ENCODE data around the gene GNG3.
A peak's percentile ranks its signal among the peaks of the same experiment; 100 is the strongest.
"Not testable (repeated sequence)": the region's sequence is repeated elsewhere in the genome, so short reads cannot be mapped to it uniquely, and the experiment has no call there.

GNG3 gene

GRCh38 chr11:62693624-62694023 lies 13.9 kb upstream of the GNG3 start:
- H3K4me3 ChIP-seq (ENCODE audit: low read length); H3K4me1 ChIP-seq (ENCODE audit: control insufficient read depth, low read depth, low read length); H3K9me3 ChIP-seq (ENCODE audit: control insufficient read depth, low read depth, low read length); H3K27ac ChIP-seq (ENCODE audit: low read length); H3K27me3 ChIP-seq (ENCODE audit: control insufficient read depth, insufficient read depth, low read length); H3K9ac ChIP-seq (ENCODE audit: low read length): not testable (repeated sequence)
- peaks cover 28% of the 10 kb centered on the region for H3K36me3 ChIP-seq (ENCODE audit: control insufficient read depth, low read depth, low read length)

DNA sequence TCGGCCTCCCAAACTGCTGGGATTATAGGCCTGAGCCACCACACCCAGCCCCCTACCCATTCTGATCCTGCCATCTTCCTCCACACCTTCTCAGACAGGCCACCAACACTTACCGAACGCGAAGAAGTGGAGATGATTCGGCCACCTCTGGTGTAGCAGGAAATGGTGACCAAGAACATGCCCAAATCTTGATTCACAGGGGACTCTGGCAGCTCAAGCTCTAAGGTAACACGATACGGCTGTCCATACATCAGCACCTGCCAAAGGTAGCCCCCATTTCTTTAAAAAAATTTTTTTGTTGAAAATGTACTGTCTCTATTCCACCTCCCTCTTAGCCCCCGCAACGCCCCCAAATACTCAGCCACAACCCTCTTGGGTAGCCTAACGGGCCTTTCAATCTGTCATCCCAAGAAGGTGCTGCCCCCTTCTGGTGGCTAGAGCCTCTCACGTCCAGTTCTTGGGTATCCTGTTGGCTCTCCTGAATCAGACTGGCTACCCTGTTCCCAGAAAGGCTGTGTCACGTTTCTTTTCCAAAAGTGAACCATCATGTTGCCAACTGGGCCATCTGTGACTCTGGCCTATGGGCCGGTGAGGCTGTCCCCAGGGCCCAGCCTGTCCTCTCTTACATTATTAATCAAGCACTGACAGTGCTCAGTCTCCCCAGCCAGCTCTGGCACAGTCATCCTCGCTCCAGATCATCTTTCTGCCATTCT lies 12.9 kb upstream of the GNG3 start:
- Histone ChIP-seq H3K27me3 (ENCODE audit: control insufficient read depth, insufficient read depth, low read length) (no peaks in the 10 kb centered on the region), H3K27ac (ENCODE audit: low read length) (no peak overlapping the region), H3K9me3 (ENCODE audit: control insufficient read depth, low read depth, low read length) (no peaks in the 10 kb centered on the region), H3K4me1 (ENCODE audit: control insufficient read depth, low read depth, low read length) (no peaks in the 10 kb centered on the region), H3K9ac (ENCODE audit: low read length) (no peak overlapping the region), H3K4me3 (ENCODE audit: low read length) (no peak overlapping the region), H3K36me3 (ENCODE audit: control insufficient read depth, low read depth, low read length) (peaks cover 28% of the 10 kb centered on the region)

DNA sequence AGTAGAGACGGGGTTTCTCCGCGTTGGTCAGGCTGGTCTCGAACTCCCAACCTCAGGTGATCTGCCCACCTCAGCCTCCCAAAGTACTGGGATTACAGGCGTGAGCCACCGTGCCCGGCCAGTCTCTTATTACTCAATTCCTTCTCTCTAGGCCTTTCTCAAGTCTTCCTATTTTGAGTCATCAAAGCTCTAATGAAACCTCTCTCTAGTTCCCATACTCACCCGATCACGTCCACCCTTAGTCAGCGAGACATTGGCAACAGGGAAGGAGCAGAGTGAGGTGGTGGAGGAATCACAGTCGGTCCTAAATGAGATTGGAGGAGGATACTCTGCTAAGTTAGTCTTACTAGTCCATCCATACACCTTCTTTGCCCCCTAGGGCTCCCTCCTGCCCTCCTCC lies 5.2 kb upstream of the GNG3 start:
- H3K9ac ChIP-seq (ENCODE audit: low read length) = no peak overlapping the region
- no peaks in the 10 kb centered on the region for H3K27me3 ChIP-seq (ENCODE audit: control insufficient read depth, insufficient read depth, low read length)
- no peak overlapping the region for H3K27ac ChIP-seq (ENCODE audit: low read length)
- peaks cover 6% of the 10 kb centered on the region for H3K4me1 ChIP-seq (ENCODE audit: control insufficient read depth, low read depth, low read length)
- peaks cover 8% of the 10 kb centered on the region for H3K36me3 ChIP-seq (ENCODE audit: control insufficient read depth, low read depth, low read length)
- no peaks in the 10 kb centered on the region for H3K9me3 ChIP-seq (ENCODE audit: control insufficient read depth, low read depth, low read length)
- no peak overlapping the region for H3K4me3 ChIP-seq (ENCODE audit: low read length)

GRCh38 chr11:62703921-62704320 lies 3.6 kb upstream of the GNG3 start:
- H3K36me3 ChIP-seq (ENCODE audit: control insufficient read depth, low read depth, low read length); H3K27me3 ChIP-seq (ENCODE audit: control insufficient read depth, insufficient read depth, low read length); H3K9me3 ChIP-seq (ENCODE audit: control insufficient read depth, low read depth, low read length); H3K9ac ChIP-seq (ENCODE audit: low read length); H3K27ac ChIP-seq (ENCODE audit: low read length); H3K4me3 ChIP-seq (ENCODE audit: low read length): not testable (repeated sequence)
- H3K4me1 ChIP-seq (ENCODE audit: control insufficient read depth, low read depth, low read length) = peaks cover 17% of the 10 kb centered on the region

GRCh38 chr11:62705413-62705812 lies 2.1 kb upstream of the GNG3 start:
- Histone ChIP-seq H3K27ac (ENCODE audit: low read length) (peak overlapping the region; percentile 66), H3K4me3 (ENCODE audit: low read length) (peak overlapping the region; percentile 87), H3K36me3 (ENCODE audit: control insufficient read depth, low read depth, low read length) (peaks cover 6% of the 10 kb centered on the region), H3K27me3 (ENCODE audit: control insufficient read depth, insufficient read depth, low read length) (no peaks in the 10 kb centered on the region), H3K4me1 (ENCODE audit: control insufficient read depth, low read depth, low read length) (peaks cover 23% of the 10 kb centered on the region), H3K9me3 (ENCODE audit: control insufficient read depth, low read depth, low read length) (no peaks in the 10 kb centered on the region), H3K9ac (ENCODE audit: low read length) (peak overlapping the region; percentile 78)

GRCh38 chr11:62705880-62706849 lies 1.3 kb upstream of the GNG3 start:
- H3K27me3 ChIP-seq (ENCODE audit: control insufficient read depth, insufficient read depth, low read length) = no peaks in the 10 kb centered on the region
- peak overlapping the region; percentile 66 for H3K27ac ChIP-seq (ENCODE audit: low read length)
- H3K4me3 ChIP-seq (ENCODE audit: low read length) = peak overlapping the region; percentile 87
- H3K4me1 ChIP-seq (ENCODE audit: control insufficient read depth, low read depth, low read length) = peaks cover 26% of the 10 kb centered on the region
- H3K36me3 ChIP-seq (ENCODE audit: control insufficient read depth, low read depth, low read length) = peaks cover 6% of the 10 kb centered on the region
- peak overlapping the region; percentile 78 for H3K9ac ChIP-seq (ENCODE audit: low read length)
- H3K9me3 ChIP-seq (ENCODE audit: control insufficient read depth, low read depth, low read length) = no peaks in the 10 kb centered on the region

GRCh38 chr11:62706850-62707247 lies 627 bp upstream of the GNG3 start:
- Histone ChIP-seq H3K4me3 (ENCODE audit: low read length) (peak overlapping the region; percentile 87), H3K27ac (ENCODE audit: low read length) (peak overlapping the region; percentile 28), H3K27me3 (ENCODE audit: control insufficient read depth, insufficient read depth, low read length) (no peaks in the 10 kb centered on the region), H3K4me1 (ENCODE audit: control insufficient read depth, low read depth, low read length) (peaks cover 26% of the 10 kb centered on the region), H3K9me3 (ENCODE audit: control insufficient read depth, low read depth, low read length) (no peaks in the 10 kb centered on the region), H3K36me3 (ENCODE audit: control insufficient read depth, low read depth, low read length) (peaks cover 9% of the 10 kb centered on the region), H3K9ac (ENCODE audit: low read length) (peak overlapping the region; percentile 78)

- Histone ChIP-seq H3K4me3 (ENCODE audit: low read length) (peak overlapping the region; percentile 94), H3K27ac (ENCODE audit: low read length) (peak overlapping the region; percentile 89), H3K36me3 (ENCODE audit: control insufficient read depth, low read depth, low read length) (peaks cover 23% of the 10 kb centered on the region), H3K27me3 (ENCODE audit: control insufficient read depth, insufficient read depth, low read length) (no peaks in the 10 kb centered on the region), H3K9ac (ENCODE audit: low read length) (peak overlapping the region; percentile 95), H3K4me1 (ENCODE audit: control insufficient read depth, low read depth, low read length) (peaks cover 26% of the 10 kb centered on the region), H3K9me3 (ENCODE audit: control insufficient read depth, low read depth, low read length) (no peaks in the 10 kb centered on the region)
These were observed 916 bp downstream of the GNG3 start for GRCh38 chr11:62708392-62708791.

GRCh38 chr11:62708793-62709192 lies 1.3 kb downstream of the GNG3 start:
- Histone ChIP-seq H3K36me3 (ENCODE audit: control insufficient read depth, low read depth, low read length) (peaks cover 27% of the 10 kb centered on the region), H3K4me3 (ENCODE audit: low read length) (peak overlapping the region; percentile 94), H3K9me3 (ENCODE audit: control insufficient read depth, low read depth, low read length) (no peaks in the 10 kb centered on the region), H3K9ac (ENCODE audit: low read length) (peak overlapping the region; percentile 95), H3K27ac (ENCODE audit: low read length) (peak overlapping the region; percentile 89), H3K27me3 (ENCODE audit: control insufficient read depth, insufficient read depth, low read length) (no peaks in the 10 kb centered on the region), H3K4me1 (ENCODE audit: control insufficient read depth, low read depth, low read length) (peaks cover 26% of the 10 kb centered on the region)

GRCh38 chr11:62709247-62710000 lies 1.9 kb downstream of the GNG3 start:
- H3K4me1 ChIP-seq (ENCODE audit: control insufficient read depth, low read depth, low read length) = peaks cover 29% of the 10 kb centered on the region
- H3K27ac ChIP-seq (ENCODE audit: low read length) = peak overlapping the region; percentile 89
- H3K9ac ChIP-seq (ENCODE audit: low read length) = peak overlapping the region; percentile 95
- peak overlapping the region; percentile 94 for H3K4me3 ChIP-seq (ENCODE audit: low read length)
- H3K27me3 ChIP-seq (ENCODE audit: control insufficient read depth, insufficient read depth, low read length) = no peaks in the 10 kb centered on the region
- H3K9me3 ChIP-seq (ENCODE audit: control insufficient read depth, low read depth, low read length) = no peaks in the 10 kb centered on the region
- H3K36me3 ChIP-seq (ENCODE audit: control insufficient read depth, low read depth, low read length) = peaks cover 31% of the 10 kb centered on the region

DNA sequence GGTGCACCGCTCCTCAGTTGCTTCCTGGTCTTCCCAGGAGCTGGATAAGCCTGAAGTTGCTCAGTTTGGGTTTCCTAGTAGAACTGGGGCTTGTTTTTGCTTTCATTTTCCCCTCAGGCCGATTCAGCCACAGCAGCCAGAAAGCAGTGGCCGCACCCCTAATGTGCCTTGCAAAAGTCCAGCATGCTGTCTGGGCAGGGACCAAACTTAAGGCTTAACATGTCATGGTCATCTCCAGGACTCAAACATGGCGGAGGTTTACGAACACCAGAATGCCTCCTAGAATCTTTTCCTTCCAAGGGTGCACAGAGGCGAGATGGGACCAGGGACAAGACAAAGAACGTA lies 2.5 kb downstream of the GNG3 start:
- Histone ChIP-seq H3K4me3 (ENCODE audit: low read length) (peak overlapping the region; percentile 94), H3K4me1 (ENCODE audit: control insufficient read depth, low read depth, low read length) (peaks cover 30% of the 10 kb centered on the region), H3K27ac (ENCODE audit: low read length) (peak overlapping the region; percentile 88), H3K9me3 (ENCODE audit: control insufficient read depth, low read depth, low read length) (no peaks in the 10 kb centered on the region), H3K9ac (ENCODE audit: low read length) (peak overlapping the region; percentile 95), H3K36me3 (ENCODE audit: control insufficient read depth, low read depth, low read length) (peaks cover 36% of the 10 kb centered on the region), H3K27me3 (ENCODE audit: control insufficient read depth, insufficient read depth, low read length) (no peaks in the 10 kb centered on the region)
